IMR-90 (cell line): ENCODE results near the gene CHST8. TPM values are rescaled to one million over a fixed set of nuclear protein-coding genes. Genes with fewer than 3 reads are reported as not detected.

Experiments
- ATAC-seq: fragments of 200-7000 bp; cut with Tn5 transposase; 2 replicates; pipeline ENCODE4 v1.9.1; 2020; ENCODE audit warnings: low read depth, mild to moderate bottlenecking, moderate library complexity
- BruUV-seq: library from RNA; stranded (reverse); fragments of 400-500 nt; replicated peaks from 2 replicates; lab custom pipeline; 2021; lab: Mats Ljungman, UMichigan
- CTCF ChIA-PET: fragments of 300-600 bp; formaldehyde crosslinking; extraction: SDS; loops from one replicate; lab custom pipeline; 2021; ENCODE audit warnings: antibody characterized with exemption; lab: Yijun Ruan, JAX
- POLR2A ChIA-PET: fragments of 300-600 bp; sonication (Branson Sonifier 250); formaldehyde crosslinking; loops from one replicate; lab custom pipeline; 2022; ENCODE audit warnings: antibody characterized with exemption; ENCODE audit not compliant: unreplicated experiment; lab: Charles Lee
- DNase-seq: peaks from one replicate; pipeline ENCODE4 v3.0.0; 2013
- H2AFZ ChIP-seq: replicated peaks from 2 replicates; pipeline ENCODE3; 2013; ENCODE audit warnings: low read length, mild to moderate bottlenecking; ENCODE audit not compliant: poor library complexity
- H2AK5ac ChIP-seq: 2 replicates; pipeline ENCODE4 v1.6.1; 2013; ENCODE audit warnings: low read depth, low read length, inconsistent platforms
- H2AK9ac ChIP-seq: replicated peaks from 2 replicates; pipeline ENCODE3; 2013; ENCODE audit warnings: mild to moderate bottlenecking, low read depth, low read length, moderate library complexity; ENCODE audit not compliant: poor library complexity
- H2BK120ac ChIP-seq: 2 replicates; pipeline ENCODE4 v1.6.1; 2013; ENCODE audit warnings: low read depth, low read length, inconsistent platforms
- H2BK15ac ChIP-seq: 3 replicates; pipeline ENCODE4 v1.6.1; 2013; ENCODE audit warnings: low read depth, low read length, inconsistent platforms
- H2BK20ac ChIP-seq: 2 replicates; pipeline ENCODE4 v1.6.1; 2013; ENCODE audit warnings: low read depth, mild to moderate bottlenecking, inconsistent platforms, low read length, moderate library complexity
- H2BK5ac ChIP-seq: 2 replicates; pipeline ENCODE4 v1.6.1; 2013; ENCODE audit warnings: mild to moderate bottlenecking, low read depth, low read length, inconsistent platforms; ENCODE audit not compliant: poor library complexity, severe bottlenecking
- H3K14ac ChIP-seq: replicated peaks from 2 replicates; pipeline ENCODE4 v1.6.1; 2013; ENCODE audit warnings: low read depth, low read length, inconsistent platforms
- H3K18ac ChIP-seq: 2 replicates; pipeline ENCODE4 v1.6.1; 2013; ENCODE audit warnings: low read depth, low read length, control low read depth
- H3K23ac ChIP-seq: 2 replicates; pipeline ENCODE4 v1.6.1; 2013; ENCODE audit warnings: low read depth, low read length, inconsistent platforms
- H3K27ac ChIP-seq: 2 replicates; pipeline ENCODE4 v1.5.1; 2013; ENCODE audit warnings: mild to moderate bottlenecking, control low read depth, low read length; ENCODE audit not compliant: insufficient read depth
- H3K27me3 ChIP-seq: 2 replicates; pipeline ENCODE4 v1.6.1; 2013; ENCODE audit warnings: low read length; ENCODE audit not compliant: control insufficient read depth, insufficient read depth
- H3K36me3 ChIP-seq: 2 replicates; pipeline ENCODE4 v1.6.1; 2013; ENCODE audit warnings: low read length, mixed read lengths; ENCODE audit not compliant: control insufficient read depth, insufficient read depth
- H3K4ac ChIP-seq: 2 replicates; pipeline ENCODE4 v1.6.1; 2013; ENCODE audit warnings: low read depth, low read length, inconsistent platforms
- H3K4me1 ChIP-seq: 2 replicates; pipeline ENCODE4 v1.6.1; 2013; ENCODE audit warnings: low read length, mixed read lengths; ENCODE audit not compliant: control insufficient read depth, insufficient read depth
- H3K4me2 ChIP-seq: 2 replicates; pipeline ENCODE4 v1.6.1; 2013; ENCODE audit warnings: low read depth, mild to moderate bottlenecking, control low read depth, low read length, moderate library complexity
- H3K4me3 ChIP-seq: 2 replicates; pipeline ENCODE4 v1.5.1; 2013; ENCODE audit warnings: low read depth, mild to moderate bottlenecking, control low read depth, low read length, moderate library complexity; ENCODE audit not compliant: insufficient read depth
- H3K56ac ChIP-seq: 2 replicates; pipeline ENCODE4 v1.6.1; 2013; ENCODE audit warnings: low read length, inconsistent platforms; ENCODE audit not compliant: insufficient read depth; ENCODE audit errors: extremely low read depth
- H3K79me1 ChIP-seq, 2 experiments: 2 replicates each; pipeline ENCODE4 v1.6.1; 2013; ENCODE audit warnings: low read length in 2 of 2, inconsistent platforms in 1 of 2, low read depth in 1 of 2
- H3K9ac ChIP-seq: 2 replicates; pipeline ENCODE4 v1.6.1; 2013; ENCODE audit warnings: low read depth, low read length, control low read depth
- H3K9me1 ChIP-seq: 2 replicates; pipeline ENCODE4 v1.6.1; 2013; ENCODE audit warnings: low read length, inconsistent platforms; ENCODE audit not compliant: insufficient read depth
- H3K9me3 ChIP-seq: 2 replicates; pipeline ENCODE4 v1.6.1; 2013; ENCODE audit warnings: low read length; ENCODE audit not compliant: control insufficient read depth, insufficient read depth
- H4K20me1 ChIP-seq: 2 replicates; pipeline ENCODE4 v1.6.1; 2013; ENCODE audit warnings: low read length, inconsistent platforms; ENCODE audit not compliant: insufficient read depth
- H4K5ac ChIP-seq: 2 replicates; pipeline ENCODE4 v1.6.1; 2013; ENCODE audit warnings: mild to moderate bottlenecking, low read depth, low read length, control low read depth
- H4K8ac ChIP-seq, 2 experiments: 2 replicates each; pipeline ENCODE4 v1.6.1; 2013; ENCODE audit warnings: low read depth in 2 of 2, low read length in 2 of 2, control low read depth in 1 of 2, inconsistent platforms in 1 of 2
- H4K91ac ChIP-seq: 2 replicates; pipeline ENCODE4 v1.6.1; 2013; ENCODE audit warnings: low read depth, low read length, inconsistent platforms; ENCODE audit not compliant: insufficient read depth
- BHLHE40 ChIP-seq: fragments of 150-350 bp; IDR thresholded peaks from 2 replicates; pipeline ENCODE4 v1.6.1; 2016; ENCODE audit warnings: mild to moderate bottlenecking, low read depth, low read length
- CHD1 ChIP-seq: IDR thresholded peaks from 2 replicates; pipeline ENCODE4 v1.6.1; 2012; ENCODE audit warnings: low read depth, low read length, improper control_type of control experiment
- CTCF ChIP-seq: conservative IDR thresholded peaks from 2 replicates; pipeline ENCODE4 v1.5.1; 2012; ENCODE audit warnings: mild to moderate bottlenecking, low read depth, low read length, improper control_type of control experiment
- ELK1 ChIP-seq: fragments of 150-350 bp; IDR thresholded peaks from 2 replicates; pipeline ENCODE4 v1.6.1; 2016; ENCODE audit warnings: low read depth, mild to moderate bottlenecking, low read length, moderate library complexity, borderline replicate concordance
- FOS ChIP-seq: fragments of 150-350 bp; IDR thresholded peaks from 2 replicates; pipeline ENCODE4 v1.6.1; 2016; ENCODE audit warnings: low read depth, low read length
- MAFK ChIP-seq: IDR thresholded peaks from 2 replicates; pipeline ENCODE4 v1.6.1; 2012; ENCODE audit warnings: low read depth, low read length, improper control_type of control experiment
- MAZ ChIP-seq: IDR thresholded peaks from 2 replicates; pipeline ENCODE4 v1.6.1; 2012; ENCODE audit warnings: low read depth, mild to moderate bottlenecking, low read length, improper control_type of control experiment, moderate library complexity, borderline replicate concordance
- MXI1 ChIP-seq: IDR thresholded peaks from 2 replicates; pipeline ENCODE4 v1.6.1; 2012; ENCODE audit warnings: low read depth, mild to moderate bottlenecking, low read length, moderate library complexity, borderline replicate concordance
- NFE2L2 ChIP-seq: fragments of 150-350 bp; IDR thresholded peaks from 2 replicates; pipeline ENCODE4 v1.6.1; 2016; ENCODE audit warnings: low read depth, mild to moderate bottlenecking, low read length
- POLR2A ChIP-seq: IDR thresholded peaks from 2 replicates; pipeline ENCODE4 v1.6.1; 2012; ENCODE audit warnings: mild to moderate bottlenecking, low read depth, low read length
- RAD21 ChIP-seq: IDR thresholded peaks from 2 replicates; pipeline ENCODE4 v1.6.1; 2012; ENCODE audit warnings: low read length, improper control_type of control experiment
- RCOR1 ChIP-seq: IDR thresholded peaks from 2 replicates; pipeline ENCODE4 v1.6.1; 2012; ENCODE audit warnings: mild to moderate bottlenecking, low read length, improper control_type of control experiment; ENCODE audit not compliant: insufficient replicate concordance
- RFX5 ChIP-seq: IDR thresholded peaks from 2 replicates; pipeline ENCODE4 v1.8.0; 2012; ENCODE audit warnings: low read depth, mild to moderate bottlenecking, low read length, moderate library complexity
- SMC3 ChIP-seq: fragments of 150-350 bp; IDR thresholded peaks from 2 replicates; pipeline ENCODE4 v1.6.1; 2016; ENCODE audit warnings: low read depth, mild to moderate bottlenecking, antibody characterized with exemption, low read length, moderate library complexity
- USF2 ChIP-seq: fragments of 150-350 bp; IDR thresholded peaks from 2 replicates; pipeline ENCODE4 v1.6.1; 2017; ENCODE audit warnings: mild to moderate bottlenecking, antibody characterized with exemption, low read length, low read depth
- WGBS, 2 experiments: methylation state at CpG; one replicate each; pipeline versions ENCODE4 v1.1.5 to v1.1.7; 2013; ENCODE audit warnings: missing lambda C conversion rate in 2 of 2; ENCODE audit not compliant: insufficient read length in 1 of 2; ENCODE audit errors: extremely low coverage in 2 of 2; 5-methylcytosine and 5-hydroxymethylcytosine counted together
- dilution Hi-C: fragments of 300-500 bp; cut with HindIII; formaldehyde crosslinking; loops from one replicate; pipeline ENCODE4 v1.14.3; 2018; ENCODE audit warnings: low sequenced_read_pairs; ENCODE audit not compliant: unreplicated experiment
- in situ Hi-C: fragments of 300-500 bp; cut with MboI; formaldehyde crosslinking; loops from 3 replicates; pipeline ENCODE4 v1.14.3; 2019; ENCODE audit warnings: low sequenced_read_pairs, inconsistent platforms, mixed read lengths
- intact Hi-C: fragments of 100-400 bp; cut with micrococcal nuclease; formaldehyde crosslinking; loops from 2 replicates; pipeline ENCODE4 v1.10.0; 2022
- polyA plus RNA-seq, 3 experiments: library from polyadenylated mRNA; depleted of rRNA; stranded (reverse); fragments of >200 nt; gene quantifications; 2 replicates each; pipeline ENCODE4 v1.2.3, GENCODE V29; 2012; ENCODE audit warnings: low replicate concordance in 1 of 3
- total RNA-seq: library from RNA; depleted of rRNA; stranded (reverse); fragments of >200 nt; gene quantifications from 2 replicates; pipeline ENCODE4 v1.2.3, GENCODE V29; 2012

CHST8 gene
- total and polyA plus RNA-seq, 2 of the 4 experiments (the other 2 are of a cell fraction) = not detected

GRCh38 chr19:33704271-33704670, 82.5 kb downstream of the CHST8 start:
- dilution Hi-C loops = no loop called here

More at GRCh38 chr19:33704271-33704670, 82.5 kb downstream of the CHST8 start:
- no peak overlapping the region for H3K56ac ChIP-seq
- H3K23ac ChIP-seq = no peak overlapping the region
- no peak overlapping the region for H2BK120ac ChIP-seq
- no peak overlapping the region for H3K4ac ChIP-seq
- ATAC-seq (no peak), DNase-seq (no peak)
- no peaks in the 10 kb centered on the region for H3K9me3 ChIP-seq
- H3K27ac ChIP-seq = no peak overlapping the region
- no peak overlapping the region for H2AFZ ChIP-seq
- H3K4me3 ChIP-seq = no peak overlapping the region
- H3K36me3 ChIP-seq = no peaks in the 10 kb centered on the region
- H3K4me2 ChIP-seq = no peak overlapping the region
- no peak overlapping the region for H4K5ac ChIP-seq
- H2AK5ac ChIP-seq = no peak overlapping the region
- H3K18ac ChIP-seq = no peak overlapping the region
- ChIA-PET POLR2A (no interaction called here), CTCF (no interaction called here)
- H2AK9ac ChIP-seq = no peak overlapping the region
- no peaks in the 10 kb centered on the region for H3K27me3 ChIP-seq
- no peak overlapping the region for H4K8ac ChIP-seq
- H2BK5ac ChIP-seq = no peak overlapping the region
- intact Hi-C loops (no loop called here), in situ Hi-C loops (no loop called here)
- no TSS peak for BruUV-seq
- no CpG with 5 or more reads among the region's 2 CpGs for WGBS, 2 experiments
- H4K91ac ChIP-seq = no peak overlapping the region
- TF ChIP-seq USF2 (no peak), RCOR1 (no peak), RFX5 (no peak), BHLHE40 (no peak), MAZ (no peak), CHD1 (no peak), SMC3 (no peak), CTCF (no peak), MXI1 (no peak), FOS (no peak), ELK1 (no peak), MAFK (no peak), RAD21 (no peak), NFE2L2 (no peak), POLR2A (no peak)
- H3K9me1 ChIP-seq = no peaks in the 10 kb centered on the region
- H3K4me1 ChIP-seq = no peaks in the 10 kb centered on the region
- H3K9ac ChIP-seq = no peak overlapping the region
- no peaks in the 10 kb centered on the region for H3K79me1 ChIP-seq
- H4K20me1 ChIP-seq = no peaks in the 10 kb centered on the region
- H3K14ac ChIP-seq = no peak overlapping the region
- H2BK15ac ChIP-seq = no peak overlapping the region
- H2BK20ac ChIP-seq = no peak overlapping the region
